ENCODE data around the gene SLC25A45. TPM values are rescaled to one million over a fixed set of nuclear protein-coding genes. Genes with fewer than 3 reads are reported as not detected.

The SLC25A45 gene
- total RNA-seq, 2 experiments from 2014 or later: 24.5 to 28.2 TPM

DNA sequence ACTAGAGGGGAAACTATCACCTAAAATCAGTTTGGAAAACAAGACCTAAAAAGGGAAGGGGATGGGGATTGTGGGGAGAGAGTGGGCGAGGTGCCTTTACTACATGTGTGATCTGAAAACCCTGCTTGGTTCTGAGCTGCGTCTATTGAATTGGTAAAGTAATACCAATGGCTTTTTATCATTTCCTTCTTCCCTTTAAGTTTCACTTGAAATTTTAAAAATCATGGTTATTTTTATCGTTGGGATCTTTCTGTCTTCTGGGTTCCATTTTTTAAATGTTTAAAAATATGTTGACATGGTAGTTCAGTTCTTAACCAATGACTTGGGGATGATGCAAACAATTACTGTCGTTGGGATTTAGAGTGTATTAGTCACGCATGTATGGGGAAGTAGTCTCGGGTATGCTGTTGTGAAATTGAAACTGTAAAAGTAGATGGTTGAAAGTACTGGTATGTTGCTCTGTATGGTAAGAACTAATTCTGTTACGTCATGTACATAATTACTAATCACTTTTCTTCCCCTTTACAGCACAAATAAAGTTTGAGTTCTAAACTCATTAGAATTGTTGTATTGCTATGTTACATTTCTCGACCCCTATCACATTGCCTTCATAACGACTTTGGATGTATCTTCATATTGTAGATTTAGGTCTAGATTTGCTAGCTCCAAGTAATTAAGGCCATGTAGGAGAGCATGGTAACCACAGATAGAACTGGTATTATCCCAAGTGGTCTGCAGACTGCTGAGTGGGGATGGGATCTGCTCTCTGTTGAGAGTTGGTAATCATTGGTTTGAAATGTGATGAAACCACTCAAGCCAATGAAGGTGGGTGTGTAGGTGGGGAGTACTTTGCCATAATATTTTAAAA lies 43.8 kb upstream of the SLC25A45 start:
- ChIA-PET POLR2A (interaction anchor here (0.8 to 19.6 kb wide), 11 partner anchors 10 to 385 kb away, joined by 3 to 4167 read pairs (median 6); partner anchors contain the start of genes FRMD8, MALAT1, SAC3D1 and SLC25A45), CTCF (interaction anchor here (1.5 to 14.1 kb wide), 3 partner anchors 9 to 77 kb away, joined by 7 to 538 read pairs (median 17); partner anchors contain the start of gene MALAT1)
- Mint-ChIP-seq H3K4me1 (ENCODE audit: low read depth) (peaks cover 55% of the 10 kb centered on the region), H3K36me3 (ENCODE audit: low read depth) (peaks cover 70% of the 10 kb centered on the region), H3K9me3 (ENCODE audit: insufficient read depth) (no peaks in the 10 kb centered on the region), H3K4me3 (peak overlapping the region; percentile 87), H3K27ac (peak overlapping the region; percentile 100), H3K27me3 (ENCODE audit: low read depth) (peaks cover 2% of the 10 kb centered on the region)
- ATAC-seq (peak; percentile 3), DNase-seq (peak; percentile 54)

DNA sequence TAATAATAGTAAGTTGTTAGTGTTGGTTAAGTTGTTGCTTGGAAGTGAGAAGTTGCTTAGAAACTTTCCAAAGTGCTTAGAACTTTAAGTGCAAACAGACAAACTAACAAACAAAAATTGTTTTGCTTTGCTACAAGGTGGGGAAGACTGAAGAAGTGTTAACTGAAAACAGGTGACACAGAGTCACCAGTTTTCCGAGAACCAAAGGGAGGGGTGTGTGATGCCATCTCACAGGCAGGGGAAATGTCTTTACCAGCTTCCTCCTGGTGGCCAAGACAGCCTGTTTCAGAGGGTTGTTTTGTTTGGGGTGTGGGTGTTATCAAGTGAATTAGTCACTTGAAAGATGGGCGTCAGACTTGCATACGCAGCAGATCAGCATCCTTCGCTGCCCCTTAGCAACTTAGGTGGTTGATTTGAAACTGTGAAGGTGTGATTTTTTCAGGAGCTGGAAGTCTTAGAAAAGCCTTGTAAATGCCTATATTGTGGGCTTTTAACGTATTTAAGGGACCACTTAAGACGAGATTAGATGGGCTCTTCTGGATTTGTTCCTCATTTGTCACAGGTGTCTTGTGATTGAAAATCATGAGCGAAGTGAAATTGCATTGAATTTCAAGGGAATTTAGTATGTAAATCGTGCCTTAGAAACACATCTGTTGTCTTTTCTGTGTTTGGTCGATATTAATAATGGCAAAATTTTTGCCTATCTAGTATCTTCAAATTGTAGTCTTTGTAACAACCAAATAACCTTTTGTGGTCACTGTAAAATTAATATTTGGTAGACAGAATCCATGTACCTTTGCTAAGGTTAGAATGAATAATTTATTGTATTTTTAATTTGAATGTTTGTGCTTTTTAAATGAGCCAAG lies 42.9 kb upstream of the SLC25A45 start:
- Mint-ChIP-seq H3K27me3 (ENCODE audit: low read depth) (peaks cover 2% of the 10 kb centered on the region), H3K9me3 (ENCODE audit: insufficient read depth) (no peaks in the 10 kb centered on the region), H3K4me3 (peak overlapping the region; percentile 87), H3K36me3 (ENCODE audit: low read depth) (peaks cover 67% of the 10 kb centered on the region), H3K27ac (peak overlapping the region; percentile 100), H3K4me1 (ENCODE audit: low read depth) (peaks cover 53% of the 10 kb centered on the region)
- ATAC-seq: peak; percentile 6
- ChIA-PET POLR2A (interaction anchor here (0.6 to 19.6 kb wide), 19 partner anchors 10 to 680 kb away, joined by 3 to 4167 read pairs (median 4); partner anchors contain the start of genes FRMD8, MALAT1, POLA2 and SAC3D1), CTCF (interaction anchor here (2.0 to 14.1 kb wide), 3 partner anchors 9 to 78 kb away, joined by 6 to 538 read pairs (median 17); partner anchors contain the start of gene MALAT1)
- DNase-seq: peak; percentile 91

DNA sequence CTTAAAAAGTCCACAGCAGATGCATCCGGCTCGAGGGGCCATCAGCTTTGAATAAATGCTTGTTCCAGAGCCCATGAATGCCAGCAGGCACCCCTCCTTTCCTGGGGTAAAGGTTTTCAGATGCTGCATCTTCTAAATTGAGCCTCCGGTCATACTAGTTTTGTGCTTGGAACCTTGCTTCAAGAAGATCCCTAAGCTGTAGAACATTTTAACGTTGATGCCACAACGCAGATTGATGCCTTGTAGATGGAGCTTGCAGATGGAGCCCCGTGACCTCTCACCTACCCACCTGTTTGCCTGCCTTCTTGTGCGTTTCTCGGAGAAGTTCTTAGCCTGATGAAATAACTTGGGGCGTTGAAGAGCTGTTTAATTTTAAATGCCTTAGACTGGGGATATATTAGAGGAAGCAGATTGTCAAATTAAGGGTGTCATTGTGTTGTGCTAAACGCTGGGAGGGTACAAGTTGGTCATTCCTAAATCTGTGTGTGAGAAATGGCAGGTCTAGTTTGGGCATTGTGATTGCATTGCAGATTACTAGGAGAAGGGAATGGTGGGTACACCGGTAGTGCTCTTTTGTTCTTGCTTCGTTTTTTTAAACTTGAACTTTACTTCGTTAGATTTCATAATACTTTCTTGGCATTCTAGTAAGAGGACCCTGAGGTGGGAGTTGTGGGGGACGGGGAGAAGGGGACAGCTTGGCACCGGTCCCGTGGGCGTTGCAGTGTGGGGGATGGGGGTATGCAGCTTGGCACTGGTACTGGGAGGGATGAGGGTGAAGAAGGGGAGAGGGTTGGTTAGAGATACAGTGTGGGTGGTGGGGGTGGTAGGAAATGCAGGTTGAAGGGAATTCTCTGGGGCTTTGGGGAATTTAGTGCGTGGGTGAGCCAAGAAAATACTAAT lies 42.0 kb upstream of the SLC25A45 start:
- Mint-ChIP-seq H3K4me1 (ENCODE audit: low read depth) (peaks cover 51% of the 10 kb centered on the region), H3K36me3 (ENCODE audit: low read depth) (peaks cover 65% of the 10 kb centered on the region), H3K27ac (peak overlapping the region; percentile 100), H3K4me3 (peak overlapping the region; percentile 87), H3K27me3 (ENCODE audit: low read depth) (peaks cover 2% of the 10 kb centered on the region), H3K9me3 (ENCODE audit: insufficient read depth) (no peaks in the 10 kb centered on the region)
- ATAC-seq (no peak), DNase-seq (peak; percentile 66)
- ChIA-PET POLR2A (interaction anchor here (0.6 to 19.6 kb wide), 29 partner anchors 8 to 679 kb away, joined by 3 to 4167 read pairs (median 5); partner anchors contain the start of genes CCDC85B, DPF2, FRMD8 and MALAT1), CTCF (interaction anchor here (1.0 to 14.1 kb wide), 4 partner anchors 9 to 79 kb away, joined by 3 to 538 read pairs (median 12); partner anchors contain the start of gene MALAT1)

DNA sequence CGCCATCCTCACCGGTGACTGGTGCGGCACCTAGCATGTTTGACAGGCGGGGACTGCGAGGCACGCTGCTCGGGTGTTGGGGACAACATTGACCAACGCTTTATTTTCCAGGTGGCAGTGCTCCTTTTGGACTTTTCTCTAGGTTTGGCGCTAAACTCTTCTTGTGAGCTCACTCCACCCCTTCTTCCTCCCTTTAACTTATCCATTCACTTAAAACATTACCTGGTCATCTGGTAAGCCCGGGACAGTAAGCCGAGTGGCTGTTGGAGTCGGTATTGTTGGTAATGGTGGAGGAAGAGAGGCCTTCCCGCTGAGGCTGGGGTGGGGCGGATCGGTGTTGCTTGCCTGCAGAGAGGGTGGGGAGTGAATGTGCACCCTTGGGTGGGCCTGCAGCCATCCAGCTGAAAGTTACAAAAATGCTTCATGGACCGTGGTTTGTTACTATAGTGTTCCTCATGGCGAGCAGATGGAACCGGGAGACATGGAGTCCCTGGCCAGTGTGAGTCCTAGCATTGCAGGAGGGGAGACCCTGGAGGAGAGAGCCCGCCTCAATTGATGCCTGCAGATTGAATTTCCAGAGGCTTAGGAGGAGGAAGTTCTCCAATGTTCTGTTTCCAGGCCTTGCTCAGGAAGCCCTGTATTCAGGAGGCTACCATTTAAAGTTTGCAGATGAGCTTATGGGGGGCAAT lies 41.2 kb upstream of the SLC25A45 start:
- POLR2A ChIA-PET: interaction anchor here (0.6 to 19.6 kb wide), 22 partner anchors 9 to 679 kb away, joined by 3 to 4167 read pairs (median 6); partner anchors contain the start of genes CCDC85B, DPF2, FAM89B and FRMD8
- Mint-ChIP-seq H3K27ac (peak overlapping the region; percentile 100), H3K4me3 (peak overlapping the region; percentile 87), H3K9me3 (ENCODE audit: insufficient read depth) (no peaks in the 10 kb centered on the region), H3K27me3 (ENCODE audit: low read depth) (peaks cover 2% of the 10 kb centered on the region), H3K36me3 (ENCODE audit: low read depth) (peaks cover 61% of the 10 kb centered on the region), H3K4me1 (ENCODE audit: low read depth) (peaks cover 52% of the 10 kb centered on the region)
- CTCF ChIA-PET: interaction anchor here (1.0 to 14.1 kb wide), 4 partner anchors 8 to 80 kb away, joined by 3 to 538 read pairs (median 12); partner anchors contain the start of gene MALAT1
- ATAC-seq (no peak), DNase-seq (peak; percentile 56)

DNA sequence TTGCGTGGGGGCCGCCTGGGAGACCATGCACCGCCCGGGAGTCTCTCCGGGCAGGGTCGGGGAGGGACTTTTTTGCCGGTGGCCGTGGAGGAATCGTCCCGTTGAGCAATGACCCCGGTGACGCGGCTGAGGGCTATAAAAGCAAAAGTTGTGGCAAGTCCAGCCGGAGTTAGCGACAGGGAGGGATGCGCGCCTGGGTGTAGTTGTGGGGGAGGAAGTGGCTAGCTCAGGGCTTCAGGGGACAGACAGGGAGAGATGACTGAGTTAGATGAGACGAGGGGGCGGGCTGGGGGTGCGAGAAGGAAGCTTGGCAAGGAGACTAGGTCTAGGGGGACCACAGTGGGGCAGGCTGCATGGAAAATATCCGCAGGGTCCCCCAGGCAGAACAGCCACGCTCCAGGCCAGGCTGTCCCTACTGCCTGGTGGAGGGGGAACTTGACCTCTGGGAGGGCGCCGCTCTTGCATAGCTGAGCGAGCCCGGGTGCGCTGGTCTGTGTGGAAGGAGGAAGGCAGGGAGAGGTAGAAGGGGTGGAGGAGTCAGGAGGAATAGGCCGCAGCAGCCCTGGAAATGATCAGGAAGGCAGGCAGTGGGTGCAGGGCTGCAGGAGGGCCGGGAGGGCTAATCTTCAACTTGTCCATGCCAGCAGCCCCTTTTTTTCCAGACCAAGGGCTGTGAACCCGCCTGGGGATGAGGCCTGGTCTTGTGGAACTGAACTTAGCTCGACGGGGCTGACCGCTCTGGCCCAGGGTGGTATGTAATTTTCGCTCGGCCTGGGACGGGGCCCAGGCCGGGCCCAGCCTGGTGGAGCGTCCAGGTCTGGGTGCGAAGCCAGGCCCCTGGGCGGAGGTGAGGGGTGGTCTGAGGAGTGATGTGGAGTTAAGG lies 40.4 kb upstream of the SLC25A45 start, which contains the start of gene NEAT1:
Gene NEAT1 (plus strand): TSS at position 166 of the 883 bp plus-strand sequence.
- ATAC-seq: peak; percentile 24
- peaks cover 55% of the 10 kb centered on the region for H3K36me3 Mint-ChIP-seq (ENCODE audit: low read depth)
- H3K4me3 Mint-ChIP-seq: peak within 1 kb of the TSS; percentile 87
- peak; percentile 97 for DNase-seq
- POLR2A ChIA-PET: interaction anchor here (0.5 to 19.6 kb wide), 24 partner anchors 6 to 564 kb away, joined by 3 to 4167 read pairs (median 6); partner anchors contain the start of genes DPF2, FAM89B, FRMD8 and MALAT1
- H3K27ac Mint-ChIP-seq: peak within 1 kb of the TSS; percentile 100
- H3K9me3 Mint-ChIP-seq (ENCODE audit: insufficient read depth): no peaks in the 10 kb centered on the region
- CTCF ChIA-PET: interaction anchor here (14.1 kb wide), 1 partner anchor 81 kb away, joined by 538 read pairs; the partner anchor contains the start of gene MALAT1
- peaks cover 54% of the 10 kb centered on the region for H3K4me1 Mint-ChIP-seq (ENCODE audit: low read depth)
- H3K27me3 Mint-ChIP-seq (ENCODE audit: low read depth): peaks cover 2% of the 10 kb centered on the region

DNA sequence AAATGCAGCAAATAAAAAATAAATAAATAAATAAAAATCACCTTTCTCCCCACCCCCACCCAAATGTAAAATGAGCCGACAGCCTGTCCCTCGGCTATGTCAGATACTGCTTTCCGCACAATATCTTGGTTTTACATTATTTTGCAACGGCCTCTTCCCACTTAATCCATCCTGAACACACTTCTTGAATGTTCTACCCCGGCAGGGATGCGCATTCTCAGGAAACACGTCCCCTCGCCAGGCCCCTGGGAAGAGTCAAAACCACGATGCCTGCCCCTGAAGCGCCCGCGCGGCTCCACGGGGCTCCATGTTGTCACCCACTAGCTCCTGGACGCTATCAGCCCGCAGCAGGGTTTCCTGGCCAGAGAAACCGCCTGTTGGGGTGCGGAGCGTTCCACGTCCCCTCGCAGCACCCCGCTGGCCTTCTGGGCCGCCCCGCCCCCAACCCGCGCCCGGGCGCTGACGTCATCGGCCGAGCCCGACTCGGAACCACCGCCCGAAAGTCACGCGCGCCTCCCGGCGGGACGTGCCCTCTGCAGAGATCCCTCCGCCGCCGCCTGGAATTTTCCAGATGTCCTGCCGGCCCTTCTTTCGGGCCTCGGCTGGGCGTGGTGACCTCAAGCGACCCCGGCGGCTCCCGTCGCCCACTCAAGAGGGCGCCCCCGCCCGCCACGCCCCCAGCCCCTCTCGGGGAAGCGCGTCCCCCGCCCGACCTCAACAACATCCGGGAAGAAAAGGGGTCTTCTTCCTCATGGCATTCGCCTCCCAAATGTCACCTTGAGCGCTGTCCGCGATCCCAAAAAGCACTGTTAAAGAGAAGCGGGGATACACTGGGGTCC lies 39.6 kb upstream of the SLC25A45 start:
- H3K27me3 Mint-ChIP-seq (ENCODE audit: low read depth): peaks cover 2% of the 10 kb centered on the region
- H3K4me1 Mint-ChIP-seq (ENCODE audit: low read depth): peaks cover 54% of the 10 kb centered on the region
- H3K9me3 Mint-ChIP-seq (ENCODE audit: insufficient read depth): no peaks in the 10 kb centered on the region
- H3K27ac Mint-ChIP-seq: peak overlapping the region; percentile 100
- DNase-seq (peak; percentile 95), ATAC-seq (peak; percentile 3)
- H3K36me3 Mint-ChIP-seq (ENCODE audit: low read depth): peaks cover 47% of the 10 kb centered on the region
- peak overlapping the region; percentile 87 for H3K4me3 Mint-ChIP-seq
- ChIA-PET CTCF (interaction anchor here (1.2 to 14.1 kb wide), 2 partner anchors 11 to 81 kb away, joined by 4 to 538 read pairs; partner anchors contain the start of gene MALAT1), POLR2A (interaction anchor here (0.6 to 19.6 kb wide), 26 partner anchors 7 to 563 kb away, joined by 3 to 4167 read pairs (median 4); partner anchors contain the start of genes DPF2, FRMD8, MALAT1 and MAP3K11)

DNA sequence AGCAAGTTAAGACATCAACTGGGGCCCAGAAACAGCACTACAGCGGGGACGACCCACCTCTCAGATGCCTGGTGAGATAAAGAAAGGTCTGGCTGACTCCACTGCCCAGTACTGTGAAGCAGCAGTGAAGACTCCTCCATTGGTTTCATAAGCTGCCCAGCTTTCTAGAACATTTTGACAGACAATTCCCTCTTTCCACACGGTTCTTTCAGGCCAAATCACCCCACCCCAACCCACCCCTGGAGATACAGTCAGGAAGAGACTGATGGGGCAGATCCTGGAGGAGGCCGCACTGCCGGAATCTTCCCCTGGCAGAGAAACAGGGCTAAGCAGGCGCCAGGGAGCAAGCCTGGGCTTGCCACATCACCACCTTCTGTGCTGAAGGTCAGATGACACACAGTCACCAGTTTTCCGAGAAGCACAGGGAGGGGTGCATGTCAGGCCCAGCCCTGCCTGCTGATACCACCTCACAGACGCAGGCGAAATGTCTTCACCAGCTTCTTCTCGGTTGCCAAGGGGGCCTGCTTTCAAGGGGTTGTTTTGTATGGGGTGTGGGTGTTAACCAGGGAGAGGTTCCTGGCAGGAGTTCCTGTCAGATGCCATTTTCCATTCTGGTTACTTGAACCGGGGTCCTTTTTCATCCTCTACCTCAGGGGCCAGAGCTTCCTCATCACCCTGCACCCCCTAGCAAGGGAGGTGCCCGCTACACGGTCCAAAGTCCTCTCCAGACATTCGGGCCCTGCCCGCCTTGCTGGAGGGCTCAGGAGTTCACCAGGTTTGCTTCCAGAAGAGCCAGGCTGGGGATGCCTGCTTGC lies 38.7 kb upstream of the SLC25A45 start:
- Mint-ChIP-seq H3K36me3 (ENCODE audit: low read depth) (peaks cover 39% of the 10 kb centered on the region), H3K27me3 (ENCODE audit: low read depth) (peaks cover 2% of the 10 kb centered on the region), H3K9me3 (ENCODE audit: insufficient read depth) (no peaks in the 10 kb centered on the region), H3K27ac (peak overlapping the region; percentile 100), H3K4me3 (peak overlapping the region; percentile 87), H3K4me1 (ENCODE audit: low read depth) (peaks cover 54% of the 10 kb centered on the region)
- CTCF ChIA-PET: interaction anchor here (0.6 to 14.1 kb wide), 7 partner anchors 9 to 82 kb away, joined by 3 to 538 read pairs (median 5); partner anchors contain the start of gene MALAT1
- DNase-seq (peak; percentile 94), ATAC-seq (peak; percentile 31)
- POLR2A ChIA-PET: interaction anchor here (0.6 to 19.6 kb wide), 22 partner anchors 8 to 562 kb away, joined by 3 to 4167 read pairs (median 4); partner anchors contain the start of genes DPF2, FAU, FRMD8 and MALAT1

DNA sequence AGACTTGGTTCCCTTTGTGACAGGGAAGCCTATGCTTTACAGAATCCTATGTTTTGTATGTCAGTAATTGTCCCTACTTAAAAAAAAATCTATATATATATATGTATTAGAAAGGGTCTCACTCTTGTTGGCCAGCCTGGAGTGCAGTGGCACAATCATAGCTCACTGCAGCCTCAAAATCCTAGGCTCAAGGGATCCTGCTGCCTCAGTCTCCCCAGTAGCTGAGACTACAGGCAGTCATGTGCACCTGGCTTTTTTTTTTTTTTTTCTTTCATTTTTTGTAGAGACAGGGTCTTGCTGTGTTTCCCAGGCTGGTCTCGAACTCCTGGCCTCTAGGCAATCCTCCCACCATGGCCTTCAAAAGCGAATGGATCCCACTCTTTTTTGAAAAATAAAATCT lies 38.1 kb upstream of the SLC25A45 start:
- Mint-ChIP-seq H3K9me3 (ENCODE audit: insufficient read depth) (no peaks in the 10 kb centered on the region), H3K4me3 (peak overlapping the region; percentile 87), H3K27me3 (ENCODE audit: low read depth) (peaks cover 2% of the 10 kb centered on the region), H3K36me3 (ENCODE audit: low read depth) (peaks cover 32% of the 10 kb centered on the region), H3K27ac (peak overlapping the region; percentile 100), H3K4me1 (ENCODE audit: low read depth) (peaks cover 61% of the 10 kb centered on the region)
- POLR2A ChIA-PET: interaction anchor here (0.7 to 19.6 kb wide), 12 partner anchors 9 to 561 kb away, joined by 3 to 4167 read pairs (median 5); partner anchors contain the start of genes FAU, FRMD8, MALAT1 and MAP3K11
- CTCF ChIA-PET: interaction anchor here (0.9 to 14.1 kb wide), 5 partner anchors 10 to 83 kb away, joined by 3 to 538 read pairs (median 6); partner anchors contain the start of gene MALAT1
- ATAC-seq: no peak
- DNase-seq: no peak
